Stimulated activated CD4-positive, alpha-beta T cell treated with anti-CD3 and anti-CD28 coated beads, Interleukin-15, amount 100 ng/mL, for 1 hour (primary cell): ENCODE measurements around the gene TCEANC.

ENCODE experiments used
- DNase-seq, 2 donors: peaks; one replicate each; pipeline ENCODE4 v3.0.0-alpha.2; 2020; ENCODE audit warnings: low read depth in 1 of 2, low spot score in 1 of 2

The TCEANC gene

GRCh38 chrX:13691841-13692371 lies 39.0 kb downstream of the TCEANC start:
- no peak for DNase-seq

- DNase-seq: no peak
Measured at GRCh38 chrX:13692771-13693231, 39.9 kb downstream of the TCEANC start.

GRCh38 chrX:13693341-13693961 lies 40.5 kb downstream of the TCEANC start:
- DNase-seq: no peak

GRCh38 chrX:13694359-13694758 lies 41.4 kb downstream of the TCEANC start:
- DNase-seq: no peak

GRCh38 chrX:13694983-13695382 lies 42.0 kb downstream of the TCEANC start:
- DNase-seq: no peak

GRCh38 chrX:13695601-13696115 lies 42.7 kb downstream of the TCEANC start:
- DNase-seq: no peak

GRCh38 chrX:13697455-13697854 lies 44.5 kb downstream of the TCEANC start:
- DNase-seq: no peak

GRCh38 chrX:13697976-13698375 lies 45.0 kb downstream of the TCEANC start:
- DNase-seq: no peak

- DNase-seq: no peak
Measured at GRCh38 chrX:13698432-13698831, 45.5 kb downstream of the TCEANC start.

- DNase-seq: no peak
Measured at GRCh38 chrX:13699183-13699826, 46.4 kb downstream of the TCEANC start.

GRCh38 chrX:13700380-13700779 lies 47.4 kb downstream of the TCEANC start:
- no peak for DNase-seq

GRCh38 chrX:13702111-13702789 lies 49.3 kb downstream of the TCEANC start:
- no peak for DNase-seq

- no peak for DNase-seq
Measured at GRCh38 chrX:13703135-13703534, 50.2 kb downstream of the TCEANC start.

- no peak for DNase-seq
Measured at GRCh38 chrX:13703589-13703988, 50.6 kb downstream of the TCEANC start.

GRCh38 chrX:13711141-13711540 lies 58.2 kb downstream of the TCEANC start:
- DNase-seq: no peak
